ENCODE measurements around the gene OR4C45.

DNA sequence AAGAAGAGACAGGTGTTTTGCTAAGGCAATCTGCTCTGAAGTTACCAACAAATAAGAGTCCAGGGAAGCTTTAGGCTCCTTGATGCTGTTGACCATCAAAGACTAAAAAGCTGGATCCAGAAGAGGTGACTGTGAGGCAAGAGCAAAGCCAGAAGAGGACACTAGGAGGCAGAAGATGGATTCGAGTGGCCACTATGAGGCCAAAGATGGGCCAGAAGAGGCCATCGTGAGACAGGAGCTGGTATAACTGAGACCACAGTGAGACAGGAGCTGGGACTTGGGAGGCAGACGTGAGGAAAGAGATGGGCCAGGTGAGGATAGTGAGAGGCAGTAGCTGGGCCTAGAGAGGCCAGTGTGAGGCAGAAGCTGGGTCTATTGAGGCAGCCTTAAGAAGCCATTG is 37.7 kb downstream of the OR4C45 start:
- no peak for TF ChIP-seq GATA3 (IDR thresholded peaks at IDR 0.05; ENCODE audit: low read depth, low read length)
- no peak for TF ChIP-seq GATA2 (IDR thresholded peaks at IDR 0.05; ENCODE audit: low read depth, low read length)

Measured in SH-SY5Y (cell line).